Left ventricle myocardium inferior (tissue), 1 donor: ENCODE results near the gene GRIK1. TPM values are rescaled to one million over a fixed set of nuclear protein-coding genes. Genes with fewer than 3 reads are reported as not detected.

Experiments used
- DNase-seq: peaks from one replicate; pipeline ENCODE4 v3.0.0-alpha.2; 2020
- H3K27ac ChIP-seq: fragments of 200-600 bp; replicated peaks from 2 replicates; pipeline ENCODE4 v1.8.0; 2021
- H3K27me3 ChIP-seq: fragments of 200-600 bp; 2 replicates; pipeline ENCODE4 v1.8.0; 2021; ENCODE audit warnings: low read depth
- H3K36me3 ChIP-seq: fragments of 200-600 bp; 2 replicates; pipeline ENCODE4 v1.8.0; 2021
- H3K4me1 ChIP-seq: fragments of 200-600 bp; 2 replicates; pipeline ENCODE4 v1.8.0; 2021
- H3K4me3 ChIP-seq: fragments of 200-600 bp; 2 replicates; pipeline ENCODE4 v1.8.0; 2021; ENCODE audit warnings: mild to moderate bottlenecking, moderate library complexity
- H3K9me3 ChIP-seq: fragments of 200-600 bp; replicated peaks from 2 replicates; pipeline ENCODE4 v1.8.0; 2021
- intact Hi-C: fragments of 100-400 bp; cut with micrococcal nuclease; formaldehyde crosslinking; loops from one replicate; pipeline ENCODE4 v1.11.0; 2022
- total RNA-seq: library from RNA; stranded (reverse); fragmentation: NEBNext Ultra II Directional; extraction: Animal tissue kit (Norgen Biotek cat#: 25700); gene quantifications from one replicate; pipeline ENCODE4 v1.2.1, GENCODE V29; 2021
- TF ChIP-seq, protein P1 (sequence below): fragments of 200-600 bp; IDR thresholded peaks from 2 replicates; pipeline ENCODE4 v1.8.0; 2021; ENCODE audit warnings: antibody characterized with exemption, mild to moderate bottlenecking, borderline replicate concordance
- donor health status: DM: no; HTN: yes; CAD: no; lungs with severe emphysema.

GRIK1 gene
- total RNA-seq, 1 donor from 2014 or later = not detected

DNA sequence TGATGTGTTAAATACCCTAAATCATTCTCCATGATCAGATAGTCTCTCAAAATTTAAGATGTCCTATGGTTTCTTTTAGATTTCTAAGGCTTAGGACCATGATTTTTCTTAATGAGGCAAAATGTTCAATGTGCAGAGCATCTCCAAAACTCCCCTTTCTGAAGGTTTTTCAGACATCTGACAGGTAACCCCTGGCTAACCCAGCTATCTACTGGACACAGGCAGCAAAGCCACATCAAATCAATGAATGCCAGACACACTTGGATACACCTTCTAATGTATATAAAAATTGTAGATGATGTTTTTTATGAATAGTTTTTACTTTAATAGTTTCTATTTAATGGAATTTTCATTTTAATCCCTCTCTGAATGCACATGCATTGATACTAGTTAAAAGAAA, 285.6 kb downstream of the GRIK1 start:
- no peak for DNase-seq
- TF ChIP-seq, protein P1, sequence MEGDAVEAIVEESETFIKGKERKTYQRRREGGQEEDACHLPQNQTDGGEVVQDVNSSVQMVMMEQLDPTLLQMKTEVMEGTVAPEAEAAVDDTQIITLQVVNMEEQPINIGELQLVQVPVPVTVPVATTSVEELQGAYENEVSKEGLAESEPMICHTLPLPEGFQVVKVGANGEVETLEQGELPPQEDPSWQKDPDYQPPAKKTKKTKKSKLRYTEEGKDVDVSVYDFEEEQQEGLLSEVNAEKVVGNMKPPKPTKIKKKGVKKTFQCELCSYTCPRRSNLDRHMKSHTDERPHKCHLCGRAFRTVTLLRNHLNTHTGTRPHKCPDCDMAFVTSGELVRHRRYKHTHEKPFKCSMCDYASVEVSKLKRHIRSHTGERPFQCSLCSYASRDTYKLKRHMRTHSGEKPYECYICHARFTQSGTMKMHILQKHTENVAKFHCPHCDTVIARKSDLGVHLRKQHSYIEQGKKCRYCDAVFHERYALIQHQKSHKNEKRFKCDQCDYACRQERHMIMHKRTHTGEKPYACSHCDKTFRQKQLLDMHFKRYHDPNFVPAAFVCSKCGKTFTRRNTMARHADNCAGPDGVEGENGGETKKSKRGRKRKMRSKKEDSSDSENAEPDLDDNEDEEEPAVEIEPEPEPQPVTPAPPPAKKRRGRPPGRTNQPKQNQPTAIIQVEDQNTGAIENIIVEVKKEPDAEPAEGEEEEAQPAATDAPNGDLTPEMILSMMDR = no peak
- Histone ChIP-seq H3K36me3 (no peaks in the 10 kb centered on the region), H3K4me1 (no peaks in the 10 kb centered on the region), H3K9me3 (no peaks in the 10 kb centered on the region), H3K27ac (no peak overlapping the region), H3K4me3 (no peak overlapping the region), H3K27me3 (no peaks in the 10 kb centered on the region)
- intact Hi-C loops = no loop called here

DNA sequence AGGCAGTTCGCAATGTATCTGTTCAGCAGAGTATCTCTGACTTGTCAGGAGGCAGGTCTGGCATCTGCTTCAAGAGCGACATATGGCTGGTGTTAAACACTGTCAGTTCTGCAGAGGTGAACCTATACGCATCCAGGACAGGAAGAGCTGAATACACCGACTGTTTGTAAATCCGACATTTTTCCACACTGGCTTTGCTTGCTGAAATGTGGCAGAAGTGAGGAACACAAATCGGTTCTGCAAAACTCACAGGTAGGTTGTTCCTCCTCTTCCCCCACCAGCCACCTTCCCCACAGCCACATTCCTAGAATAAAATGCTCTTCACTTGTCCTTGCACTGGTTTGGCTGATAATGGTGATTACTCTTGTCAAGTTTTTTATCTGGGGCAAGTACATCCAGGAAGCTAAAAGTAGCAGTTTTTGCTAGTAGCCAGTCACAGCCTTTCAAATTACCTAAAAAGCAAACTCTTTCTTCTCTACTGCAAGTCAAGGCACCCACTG, 289.2 kb downstream of the GRIK1 start:
- no peaks in the 10 kb centered on the region for H3K27me3 ChIP-seq

DNA sequence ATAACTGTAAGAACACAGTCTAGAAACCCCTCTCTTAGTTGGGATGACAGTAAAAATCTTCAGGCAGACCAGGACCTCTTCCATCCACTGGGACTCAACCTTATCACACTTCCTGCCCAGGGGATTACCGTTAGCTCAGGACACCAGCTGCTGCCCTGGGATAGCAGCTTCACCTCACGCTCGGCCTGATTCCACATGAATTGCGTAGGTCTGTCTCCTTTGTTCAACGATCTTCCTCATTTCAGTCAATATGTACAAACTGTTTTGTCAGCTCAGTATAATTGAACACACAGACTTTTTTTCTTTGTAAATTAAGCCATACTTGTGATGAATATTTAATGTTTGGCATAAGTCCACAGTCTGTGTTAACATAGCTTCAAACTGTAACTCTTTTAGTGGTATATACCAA, 290.4 kb downstream of the GRIK1 start:
- DNase-seq = no peak
- H3K4me1 ChIP-seq = no peaks in the 10 kb centered on the region
- intact Hi-C loops = no loop called here
- H3K27me3 ChIP-seq = no peaks in the 10 kb centered on the region
- H3K9me3 ChIP-seq = no peaks in the 10 kb centered on the region
- TF ChIP-seq, protein P1 = no peak
- no peaks in the 10 kb centered on the region for H3K36me3 ChIP-seq
- H3K27ac ChIP-seq = no peak overlapping the region
- H3K4me3 ChIP-seq = no peak overlapping the region

More for the DNA sequence above, 289.2 kb downstream of the GRIK1 start:
- Histone ChIP-seq H3K27ac (no peak overlapping the region), H3K9me3 (no peaks in the 10 kb centered on the region), H3K4me1 (no peaks in the 10 kb centered on the region), H3K36me3 (no peaks in the 10 kb centered on the region), H3K4me3 (no peak overlapping the region)
- TF ChIP-seq, protein P1 = no peak
- no peak for DNase-seq
- intact Hi-C loops = no loop called here

DNA sequence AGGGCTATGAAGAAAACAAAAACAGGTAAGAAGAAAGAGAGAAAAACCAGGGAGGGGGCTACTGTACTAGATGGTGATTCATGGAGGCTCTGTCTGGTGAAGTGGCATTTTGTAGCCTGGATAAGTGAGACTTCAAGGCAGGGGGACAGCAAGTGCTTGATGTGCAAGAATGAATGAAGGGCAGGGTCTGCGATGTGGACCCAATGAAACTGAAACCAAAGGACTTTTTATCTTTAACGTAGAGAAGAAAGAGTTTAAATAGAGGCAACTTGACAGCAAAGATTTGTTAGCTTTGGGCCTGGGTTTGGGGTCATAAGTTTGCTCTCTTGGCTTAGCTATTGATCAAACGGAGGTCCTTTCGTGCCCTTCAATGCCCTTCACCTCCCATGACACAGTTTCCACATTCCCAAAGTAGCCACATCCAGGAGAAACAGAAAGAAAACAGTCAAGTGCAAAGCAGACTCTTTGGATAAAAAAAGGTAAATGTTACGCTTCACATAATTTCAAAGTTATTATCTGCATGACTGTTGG, 291.0 kb downstream of the GRIK1 start:
- TF ChIP-seq, protein P1 = no peak
- DNase-seq = no peak
- no peak overlapping the region for H3K27ac ChIP-seq
- H3K4me1 ChIP-seq = no peaks in the 10 kb centered on the region
- H3K9me3 ChIP-seq = no peaks in the 10 kb centered on the region
- no peaks in the 10 kb centered on the region for H3K27me3 ChIP-seq
- H3K36me3 ChIP-seq = no peaks in the 10 kb centered on the region
- H3K4me3 ChIP-seq = no peak overlapping the region
- intact Hi-C loops = no loop called here

DNA sequence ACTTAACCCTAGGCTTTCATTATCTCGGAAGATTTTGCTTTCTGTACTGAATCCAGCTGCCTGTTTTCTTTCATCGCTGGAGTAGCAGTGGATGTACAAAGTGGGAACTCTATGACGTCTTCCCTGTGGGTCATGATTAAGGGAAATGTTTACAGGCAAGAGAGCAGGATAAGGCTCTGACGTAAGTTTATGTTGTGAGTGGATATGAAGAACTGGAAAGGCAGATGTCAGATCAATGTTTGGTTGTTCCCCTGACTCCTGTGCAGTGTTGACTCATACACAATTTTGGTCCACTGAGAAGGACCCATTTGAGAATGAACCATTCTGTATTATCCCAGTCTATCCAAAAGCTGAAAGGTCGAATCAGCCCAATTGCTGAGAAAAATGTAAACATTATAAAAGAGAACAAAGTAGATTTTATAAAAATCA, 292.4 kb downstream of the GRIK1 start:
- DNase-seq = no peak
- Histone ChIP-seq H3K36me3 (no peaks in the 10 kb centered on the region), H3K9me3 (no peaks in the 10 kb centered on the region), H3K4me3 (no peak overlapping the region), H3K27me3 (no peaks in the 10 kb centered on the region), H3K4me1 (no peaks in the 10 kb centered on the region), H3K27ac (no peak overlapping the region)
- intact Hi-C loops = no loop called here
- TF ChIP-seq, protein P1 = no peak
